GM12875 (cell line): ENCODE measurements around the gene GRID1.

Experiments
- H3K4me3 ChIP-seq: one replicate; pipeline ENCODE4 v1.5.1; 2011; ENCODE audit warnings: low read depth, low read length, control low read depth
- TF ChIP-seq, protein P1 (sequence below): IDR thresholded peaks from 2 replicates; pipeline ENCODE4 v1.5.1; 2011; ENCODE audit warnings: low read depth, mild to moderate bottlenecking, control low read depth, inconsistent platforms, low read length, moderate library complexity, borderline replicate concordance; ENCODE audit not compliant: insufficient read depth

Gene GRID1

DNA sequence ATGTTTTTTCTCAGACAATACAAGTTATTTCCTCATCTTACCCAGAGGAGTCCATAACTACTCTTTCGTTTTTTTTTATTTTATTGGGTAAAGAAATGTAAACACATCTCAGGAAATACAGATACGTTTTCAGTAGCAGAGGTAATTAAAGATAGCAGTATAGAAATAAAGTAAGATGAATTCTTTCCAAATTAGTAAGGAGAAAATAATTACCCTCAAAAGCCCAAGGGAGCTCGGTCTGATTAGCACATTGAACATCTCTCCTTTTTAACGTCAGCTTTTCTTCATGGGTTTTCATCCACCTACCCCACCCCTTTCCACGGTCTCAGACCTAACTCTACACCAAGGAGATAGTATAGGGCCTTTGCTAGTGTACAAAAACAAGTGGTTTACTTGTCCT, 294.2 kb downstream of the GRID1 start:
- H3K4me3 ChIP-seq: no peak overlapping the region
- TF ChIP-seq, protein P1, sequence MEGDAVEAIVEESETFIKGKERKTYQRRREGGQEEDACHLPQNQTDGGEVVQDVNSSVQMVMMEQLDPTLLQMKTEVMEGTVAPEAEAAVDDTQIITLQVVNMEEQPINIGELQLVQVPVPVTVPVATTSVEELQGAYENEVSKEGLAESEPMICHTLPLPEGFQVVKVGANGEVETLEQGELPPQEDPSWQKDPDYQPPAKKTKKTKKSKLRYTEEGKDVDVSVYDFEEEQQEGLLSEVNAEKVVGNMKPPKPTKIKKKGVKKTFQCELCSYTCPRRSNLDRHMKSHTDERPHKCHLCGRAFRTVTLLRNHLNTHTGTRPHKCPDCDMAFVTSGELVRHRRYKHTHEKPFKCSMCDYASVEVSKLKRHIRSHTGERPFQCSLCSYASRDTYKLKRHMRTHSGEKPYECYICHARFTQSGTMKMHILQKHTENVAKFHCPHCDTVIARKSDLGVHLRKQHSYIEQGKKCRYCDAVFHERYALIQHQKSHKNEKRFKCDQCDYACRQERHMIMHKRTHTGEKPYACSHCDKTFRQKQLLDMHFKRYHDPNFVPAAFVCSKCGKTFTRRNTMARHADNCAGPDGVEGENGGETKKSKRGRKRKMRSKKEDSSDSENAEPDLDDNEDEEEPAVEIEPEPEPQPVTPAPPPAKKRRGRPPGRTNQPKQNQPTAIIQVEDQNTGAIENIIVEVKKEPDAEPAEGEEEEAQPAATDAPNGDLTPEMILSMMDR: no peak

DNA sequence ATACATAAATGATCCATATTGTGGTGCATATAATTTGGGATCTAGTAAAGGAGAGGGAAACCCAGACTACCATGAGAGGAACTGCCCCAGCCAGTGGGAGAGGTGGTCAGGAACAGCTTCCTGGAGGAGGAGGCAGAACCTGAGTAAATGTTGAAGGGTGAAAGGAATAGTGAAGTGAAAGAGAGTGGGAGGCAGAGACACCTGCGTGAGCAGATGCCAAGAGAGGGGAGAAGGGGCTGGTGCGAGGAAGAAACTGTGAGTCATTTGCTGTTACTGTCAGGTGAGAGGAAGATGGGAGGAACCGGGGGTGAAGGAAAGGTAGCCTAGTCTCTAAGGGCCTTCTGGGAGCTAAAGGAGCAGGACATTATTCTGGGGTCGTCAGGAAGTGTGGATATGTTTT, 294.8 kb downstream of the GRID1 start:
- no peak overlapping the region for H3K4me3 ChIP-seq
- TF ChIP-seq, protein P1: no peak

DNA sequence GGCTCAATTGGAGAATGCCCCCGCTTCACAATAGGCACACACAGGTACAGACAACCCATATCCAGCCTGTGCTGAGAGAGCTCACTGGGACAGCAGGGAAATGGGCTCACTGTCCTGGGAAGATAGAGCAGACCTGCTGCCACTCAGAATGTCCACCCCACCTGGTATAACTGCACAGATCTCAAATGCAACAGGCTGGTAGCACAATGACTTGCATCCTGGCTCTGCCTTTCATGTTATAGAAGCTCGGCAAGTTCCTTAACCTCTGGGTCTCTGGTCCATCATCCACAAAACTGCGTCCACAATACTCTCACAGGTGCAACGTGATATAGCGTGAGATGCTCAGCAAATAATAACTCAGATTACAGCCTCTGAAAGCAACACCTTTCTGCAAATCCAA, 295.4 kb downstream of the GRID1 start:
- TF ChIP-seq, protein P1: no peak
- no peak overlapping the region for H3K4me3 ChIP-seq

DNA sequence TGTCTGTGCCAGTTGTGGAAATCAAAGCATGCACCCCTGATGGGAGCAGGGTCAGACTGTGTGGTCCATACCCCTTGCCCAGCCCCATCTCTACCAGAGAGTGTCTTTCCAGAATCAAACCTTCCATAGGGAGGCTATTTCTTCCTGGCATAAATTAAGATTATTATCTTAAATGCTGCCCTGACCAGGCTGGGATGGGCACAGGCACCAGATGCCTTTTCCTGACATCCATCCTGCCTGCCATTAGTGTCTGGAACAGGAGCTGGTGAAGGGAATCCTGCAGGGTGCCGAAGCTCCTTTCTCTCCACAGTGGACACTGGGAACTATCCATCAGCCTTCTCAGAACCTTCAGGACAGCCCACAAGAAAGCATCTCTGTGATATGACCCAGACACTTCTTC, 296.3 kb downstream of the GRID1 start:
- no peak overlapping the region for H3K4me3 ChIP-seq
- TF ChIP-seq, protein P1: no peak

DNA sequence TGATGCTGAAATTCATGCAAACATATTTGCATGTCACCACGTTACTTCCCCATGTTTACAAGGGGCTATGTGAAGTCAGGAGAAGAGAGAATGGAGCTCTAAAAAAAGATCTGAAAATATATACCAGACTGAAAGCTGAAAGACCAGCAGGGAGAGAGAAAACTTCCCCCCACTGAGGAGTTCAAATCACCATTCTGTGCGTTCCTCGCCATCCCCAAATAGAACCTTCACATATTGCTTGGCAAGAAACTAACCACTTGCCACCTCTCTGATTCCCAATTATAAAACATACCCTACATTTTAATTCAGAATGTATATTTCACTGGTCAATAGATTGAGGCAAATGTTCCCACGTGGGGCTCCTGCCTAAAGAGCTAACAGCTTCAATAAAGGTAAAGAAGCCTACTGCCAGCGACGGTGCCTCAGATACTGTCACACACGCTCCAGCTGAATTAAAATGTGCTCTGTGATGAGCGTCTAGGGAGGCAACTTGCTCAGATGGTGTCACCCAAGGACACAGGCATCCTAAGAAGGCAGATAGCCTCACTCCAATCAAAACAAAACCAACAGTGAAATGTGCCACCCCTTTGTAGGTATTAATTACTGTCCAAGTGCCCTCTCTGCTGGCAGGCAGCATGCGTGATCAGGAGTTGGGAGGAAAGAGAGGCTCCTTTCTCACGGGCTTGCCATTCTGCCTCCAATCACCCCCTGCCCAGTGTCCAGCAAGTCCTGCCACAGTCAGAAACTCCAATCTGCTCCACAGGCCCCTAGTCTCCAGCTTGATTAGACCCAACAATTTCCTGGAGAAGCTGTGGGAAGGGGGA, 298.2 kb downstream of the GRID1 start:
- H3K4me3 ChIP-seq: no peak overlapping the region
- TF ChIP-seq, protein P1: no peak

DNA sequence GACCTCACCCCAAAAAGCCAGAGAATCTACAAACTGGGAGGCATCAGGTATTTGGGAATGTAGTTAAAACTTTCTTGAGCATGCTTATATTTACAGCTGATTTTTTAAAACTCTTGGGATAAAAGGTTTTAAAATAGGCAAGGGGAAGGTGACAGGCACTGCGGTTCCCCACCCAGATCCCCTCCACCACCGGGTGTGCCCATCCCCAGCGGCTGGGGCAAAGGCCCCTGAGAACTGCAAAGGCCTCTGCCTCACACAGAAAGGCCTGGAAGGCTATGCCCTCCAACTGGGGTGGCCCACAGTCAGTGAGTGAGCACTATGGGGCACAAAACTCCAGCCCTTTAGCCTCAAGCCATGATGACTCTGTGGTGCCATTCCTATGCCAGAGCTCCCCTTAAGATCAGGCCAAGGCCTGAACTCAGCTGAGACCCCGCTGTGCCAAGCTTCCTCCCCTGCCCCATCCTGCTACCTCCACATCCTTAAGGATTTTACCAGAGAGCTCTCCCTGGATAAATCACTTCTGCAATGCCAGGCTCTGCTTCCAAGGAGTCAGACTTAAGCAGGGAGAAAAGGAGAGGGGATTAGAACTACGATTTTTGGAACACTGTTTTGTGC, 299.1 kb downstream of the GRID1 start:
- no peak overlapping the region for H3K4me3 ChIP-seq
- TF ChIP-seq, protein P1: no peak

DNA sequence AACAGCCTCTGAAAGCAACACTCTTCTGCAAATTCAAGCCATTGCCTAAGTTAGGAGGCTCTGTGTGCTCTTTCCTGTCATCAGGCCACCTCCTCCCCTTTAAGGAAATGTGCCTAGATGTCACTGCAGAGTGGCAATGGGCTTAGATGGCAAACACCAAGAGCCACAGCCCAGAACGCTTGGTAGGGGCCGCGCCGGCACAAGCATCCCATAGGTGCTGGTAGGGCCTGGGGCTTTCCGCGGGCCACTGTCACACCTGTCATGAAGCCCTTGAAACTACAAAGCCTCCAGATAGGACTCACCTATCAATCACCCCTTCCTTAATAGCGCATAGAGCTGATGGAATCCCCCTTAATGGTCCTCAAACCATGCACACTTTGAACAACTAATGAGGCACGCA, 299.9 kb downstream of the GRID1 start:
- no peak overlapping the region for H3K4me3 ChIP-seq
- TF ChIP-seq, protein P1: no peak
